Heart left ventricle (tissue), 16 donors: ENCODE results near the gene GRIN2A. TPM values are rescaled to one million over a fixed set of nuclear protein-coding genes. Genes with fewer than 3 reads are reported as not detected.
A peak's percentile ranks its signal among the peaks of the same experiment; 100 is the strongest.

Experiments used
- ATAC-seq, 4 donors: fragments of 200-7000 bp; cut with Tn5 transposase; one replicate each; pipeline ENCODE4 v1.9.1; 2020 to 2022; ENCODE audit warnings: moderate library complexity in 4 of 4, mild to moderate bottlenecking in 3 of 4, moderate number of reproducible peaks in 1 of 4
- DNase-seq, 5 donors: peaks; one replicate each; pipeline ENCODE4 v3.0.0-alpha.2; 2020
- H3K27ac ChIP-seq, 12 donors: fragments of 200-600 bp; sonication (generic) in 4 of 12; one replicate each; pipeline versions ENCODE4 v1.5.0 to v1.8.0; 2016 to 2022; ENCODE audit warnings: mild to moderate bottlenecking in 2 of 12
- H3K27me3 ChIP-seq, 9 donors: fragments of 200-600 bp; sonication (generic) in 2 of 9; one replicate each; pipeline versions ENCODE4 v1.5.1 to v1.8.0; 2016 to 2022; ENCODE audit warnings: mild to moderate bottlenecking in 3 of 9
- H3K36me3 ChIP-seq, 9 donors: fragments of 200-600 bp; sonication (generic) in 2 of 9; one replicate each; pipeline versions ENCODE4 v1.5.0 to v1.8.0; 2018 to 2022; ENCODE audit warnings: mild to moderate bottlenecking in 2 of 9
- H3K4me1 ChIP-seq, 12 donors: fragments of 200-600 bp; sonication (generic) in 4 of 12; one replicate each; pipeline versions ENCODE4 v1.5.0 to v1.8.0; 2016 to 2022; ENCODE audit warnings: mild to moderate bottlenecking in 3 of 12
- H3K4me3 ChIP-seq, 12 donors: fragments of 200-600 bp; sonication (generic) in 4 of 12; one replicate each; pipeline versions ENCODE4 v1.5.0 to v1.8.0; 2017 to 2022; ENCODE audit warnings: mild to moderate bottlenecking in 9 of 12, moderate library complexity in 4 of 12
- H3K9me3 ChIP-seq, 12 donors: fragments of 200-600 bp; sonication (generic) in 4 of 12; one replicate each; pipeline versions ENCODE4 v1.5.0 to v1.8.0; 2016 to 2022; ENCODE audit warnings: mild to moderate bottlenecking in 1 of 12
- CTCF ChIP-seq, 12 donors: fragments of 200-600 bp; sonication (generic) in 4 of 12; IDR thresholded peaks; one replicate each; pipeline versions ENCODE4 v1.5.0 to v1.8.0; 2018 to 2022; ENCODE audit warnings: antibody characterized with exemption in 12 of 12, mild to moderate bottlenecking in 5 of 12
- POLR2A ChIP-seq, 2 donors: fragments of 450-650 bp; IDR thresholded peaks; one replicate each; pipeline ENCODE4 v1.6.1; 2017; ENCODE audit warnings: antibody characterized with exemption in 2 of 2, mild to moderate bottlenecking in 2 of 2, moderate library complexity in 2 of 2
- WGBS, 4 donors: extraction: QIAGEN DNeasy Blood & Tissue Kit in 2 of 4; methylation state at CpG; one replicate each; pipeline versions ENCODE4 v1.1.5 to v1.1.7; 2013 to 2018; 5-methylcytosine and 5-hydroxymethylcytosine counted together
- intact Hi-C, 10 donors: fragments of 100-400 bp; cut with DNase I; formaldehyde crosslinking; loops; one replicate each; pipeline versions ENCODE4 v1.11.1 to v1.14.2; 2022
- polyA plus RNA-seq, 2 donors: library from polyadenylated mRNA; stranded (reverse); fragments of 200-250 nt; gene quantifications; one replicate each; pipeline ENCODE4 v1.2.3, GENCODE V29; 2013
- total RNA-seq, 9 donors: library from RNA; depleted of rRNA in 2 of 9; stranded (reverse); fragments of >200 nt in 2 of 9; fragmentation: NEBNext Ultra II Directional in 3 of 9; extraction: Animal tissue kit (Norgen Biotek cat#: 25700) in 3 of 9; gene quantifications; one replicate each; pipeline versions ENCODE4 v1.1.0 to v1.2.4, GENCODE V29; 2016 to 2023
- donor health status: ischemic (EF 13 %, LVEDD 7.1; RV severe dilation, severe dysfunction).
- donor health status: healthy with polysubstance abuse.
- donor health status: DM: no; HTN: yes; CAD: no.
- donor health status: DM: no; HTN: no; CAD: no.
- donor health status: ischemic (EF 25% LVEDD 6.9; RV normal size, moderate dysfunction).
- donor health status: ischemic (EF 25% LVEDD 5.7; RV mildly dilated, moderate dysfunction).
- donor health status: healthy.
- donor health status: DM: yes; HTN: yes; CAD: no.
- donor health status: ischemic (EF 35%, LVEDD 5.7; RV mildly dilated, moderate dysfunction).
- donor health status: nonischemic (EF 11% LVEDD 7.7; RV severe dilation, severe dysfunction).
- donor health status: DM: yes; HTN: yes; CAD: no.
- donor health status: PGD.
- donor health status: ischemic (EF 29% LVEDD 5.4; RV normal size, mild dysfunction).
- donor health status: nonischemic (EF 23%, LVEDD 6.1; RV moderate dilation, normal function).

The GRIN2A gene
- total and polyA plus RNA-seq, 11 donors: 0.01 to 4.6 (median 2.6) TPM

- WGBS, 4 donors: 91 to 98% (median 92%) methylated on average over 1 of the region's 1 CpG
Observed at GRCh38 chr16:10090816-10091215, 91.4 kb downstream of the GRIN2A start.

GRCh38 chr16:10088380-10088793 lies 93.8 kb downstream of the GRIN2A start:
- H3K9me3 ChIP-seq: peaks cover 0 to 12% (median 0%) of the 10 kb centered on the region in 12 donors
- no peak overlapping the region for H3K4me3 ChIP-seq
- peaks cover 0 to 16% (median 4%) of the 10 kb centered on the region in 12 donors for H3K4me1 ChIP-seq
- WGBS, 4 donors: 11 to 19% (median 13%) methylated on average over 7 of the region's 7 CpGs
- DNase-seq: peak in 3 of 5 donors; percentile 16 to 26 (median 23)
- peak in 3 of 4 donors; percentile 52 to 63 (median 59) for ATAC-seq
- TF ChIP-seq CTCF (IDR thresholded peaks at IDR 0.05) (no peak), POLR2A (IDR thresholded peaks at IDR 0.05) (no peak)
- no peaks in the 10 kb centered on the region for H3K36me3 ChIP-seq
- peak overlapping the region in 1 of 12 donors; percentile 22 for H3K27ac ChIP-seq
- H3K27me3 ChIP-seq: no peaks in the 10 kb centered on the region
- intact Hi-C loops: no loop called here

More at GRCh38 chr16:10090816-10091215, 91.4 kb downstream of the GRIN2A start:
- no peak for TF ChIP-seq CTCF (IDR thresholded peaks at IDR 0.05)
- TF ChIP-seq POLR2A (IDR thresholded peaks at IDR 0.05): no peak
- Histone ChIP-seq H3K27me3 (peaks cover 0 to 9% (median 0%) of the 10 kb centered on the region in 9 donors), H3K27ac (no peak overlapping the region), H3K4me3 (no peak overlapping the region), H3K36me3 (no peaks in the 10 kb centered on the region), H3K4me1 (peaks cover 0 to 16% (median 1%) of the 10 kb centered on the region in 12 donors), H3K9me3 (peaks cover 0 to 18% (median 2%) of the 10 kb centered on the region in 12 donors)
- ATAC-seq (no peak), DNase-seq (no peak)
- intact Hi-C loops: no loop called here

- ATAC-seq: no peak
- Histone ChIP-seq H3K9me3 (peaks cover 0 to 12% (median 0%) of the 10 kb centered on the region in 12 donors), H3K36me3 (no peaks in the 10 kb centered on the region), H3K4me3 (no peak overlapping the region), H3K4me1 (peaks cover 0 to 16% (median 4%) of the 10 kb centered on the region in 12 donors), H3K27ac (peak overlapping the region in 1 of 12 donors; percentile 65), H3K27me3 (no peaks in the 10 kb centered on the region)
- no peak for DNase-seq
- 71 to 87% (median 80%) methylated on average over 4 of the region's 4 CpGs for WGBS, 4 donors
- intact Hi-C loops: no loop called here
- TF ChIP-seq POLR2A (IDR thresholded peaks at IDR 0.05): no peak
- TF ChIP-seq CTCF (IDR thresholded peaks at IDR 0.05): no peak
Observed at GRCh38 chr16:10087151-10087550, 95.1 kb downstream of the GRIN2A start.

- peak in 3 of 4 donors; percentile 88 to 90 (median 90) for ATAC-seq
- Histone ChIP-seq H3K27me3 (no peaks in the 10 kb centered on the region), H3K4me3 (no peak overlapping the region), H3K4me1 (peaks cover 0 to 17% (median 4%) of the 10 kb centered on the region in 12 donors), H3K36me3 (no peaks in the 10 kb centered on the region), H3K9me3 (peaks cover 0 to 12% (median 0%) of the 10 kb centered on the region in 12 donors), H3K27ac (peak overlapping the region in 2 of 12 donors; percentile 2 to 65)
- DNase-seq: peak in 3 of 5 donors; percentile 10 to 73 (median 59)
- intact Hi-C loops: no loop called here
- no peak for TF ChIP-seq POLR2A (IDR thresholded peaks at IDR 0.05)
- no peak for TF ChIP-seq CTCF (IDR thresholded peaks at IDR 0.05)
- 38 to 64% (median 48%) methylated on average over 2 to 3 of the region's 3 CpGs for WGBS, 4 donors
Observed at GRCh38 chr16:10086620-10087019, 95.6 kb downstream of the GRIN2A start.
